HG03159 (cell line): ENCODE results near the gene FAM171A1.

Experiments
- ATAC-seq: cut with Tn5 transposase; IDR thresholded peaks from one replicate; pipeline ENCODE4 v1.9.1; 2021; ENCODE audit warnings: mild to moderate bottlenecking, moderate library complexity; ENCODE audit not compliant: unreplicated experiment

Gene FAM171A1

DNA sequence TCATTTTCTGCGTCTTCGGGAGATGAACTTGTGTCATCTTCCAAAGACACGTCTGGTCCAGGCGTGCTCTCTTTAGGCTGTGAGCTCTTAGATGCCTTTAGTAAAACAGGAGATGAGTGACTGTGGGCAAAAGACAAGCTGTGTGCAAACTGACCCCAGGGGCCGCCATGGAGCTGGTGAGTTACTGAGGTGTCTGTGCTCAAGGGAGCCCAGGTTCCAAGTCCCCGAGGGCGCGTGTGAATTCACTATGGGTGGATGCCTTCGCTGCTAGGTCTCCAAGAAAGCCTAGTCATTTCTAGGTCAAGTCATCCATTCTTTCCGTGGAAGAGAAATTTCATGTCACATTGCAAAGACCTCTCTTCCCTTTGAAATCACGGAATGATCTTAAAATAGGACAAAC is 118.7 kb downstream of the FAM171A1 start:
- ATAC-seq = no peak

- ATAC-seq = no peak
Observed at GRCh38 chr10:15251791-15252380, 119.2 kb downstream of the FAM171A1 start.

DNA sequence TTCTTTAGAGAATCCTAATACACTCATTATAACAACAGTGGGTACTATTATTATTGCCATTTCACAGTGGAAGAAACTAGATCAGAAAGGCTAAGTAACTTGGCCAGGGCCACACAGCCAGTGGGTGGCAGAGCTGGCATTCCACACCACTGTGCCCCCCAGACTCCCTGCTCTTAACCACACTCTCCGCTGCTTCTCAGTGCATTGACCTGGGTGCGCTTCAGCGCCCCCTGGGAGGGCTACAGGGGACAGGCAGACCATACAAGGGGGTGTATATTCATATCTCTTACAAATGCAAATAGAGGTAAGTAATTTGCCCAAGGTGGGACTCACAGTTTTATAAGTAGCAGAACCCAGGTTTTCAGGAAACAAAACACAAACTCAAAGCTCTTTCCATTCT is 125.6 kb downstream of the FAM171A1 start:
- ATAC-seq = no peak

DNA sequence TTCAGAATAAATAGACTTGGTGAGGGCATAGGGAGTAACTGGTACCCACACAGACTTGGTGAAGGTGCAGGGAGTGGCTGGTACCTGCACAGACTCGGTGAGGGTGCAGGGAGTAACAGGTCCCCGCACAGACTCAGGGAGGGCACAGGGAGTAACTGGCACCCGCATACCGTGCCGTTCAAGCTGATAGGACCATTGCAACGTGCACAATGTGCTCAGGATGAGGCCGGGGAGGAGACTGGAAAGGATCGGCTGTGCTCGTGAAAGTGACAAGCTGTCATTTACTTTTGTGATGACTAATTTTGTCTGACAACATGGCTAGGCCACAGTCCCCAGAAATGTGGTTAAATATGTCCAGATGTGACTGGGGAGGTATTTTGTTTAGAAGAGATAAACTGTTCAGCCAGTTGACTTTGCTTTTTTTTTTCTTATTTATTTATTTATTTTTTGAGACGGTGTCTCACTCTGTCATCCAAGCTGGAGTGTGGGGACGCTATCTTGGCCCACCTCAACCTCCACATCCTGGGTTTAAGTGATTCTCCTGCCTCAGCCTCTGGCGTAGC is 126.4 kb downstream of the FAM171A1 start:
- ATAC-seq = no peak

- no peak for ATAC-seq
Observed at GRCh38 chr10:15242261-15242840, 128.7 kb downstream of the FAM171A1 start.

GRCh38 chr10:15241306-15241705 is 129.8 kb downstream of the FAM171A1 start:
- no peak for ATAC-seq

- no peak for ATAC-seq
Observed at GRCh38 chr10:15238555-15239335, 132.3 kb downstream of the FAM171A1 start.

- ATAC-seq = no peak
Observed at GRCh38 chr10:15237351-15237750, 133.7 kb downstream of the FAM171A1 start.

DNA sequence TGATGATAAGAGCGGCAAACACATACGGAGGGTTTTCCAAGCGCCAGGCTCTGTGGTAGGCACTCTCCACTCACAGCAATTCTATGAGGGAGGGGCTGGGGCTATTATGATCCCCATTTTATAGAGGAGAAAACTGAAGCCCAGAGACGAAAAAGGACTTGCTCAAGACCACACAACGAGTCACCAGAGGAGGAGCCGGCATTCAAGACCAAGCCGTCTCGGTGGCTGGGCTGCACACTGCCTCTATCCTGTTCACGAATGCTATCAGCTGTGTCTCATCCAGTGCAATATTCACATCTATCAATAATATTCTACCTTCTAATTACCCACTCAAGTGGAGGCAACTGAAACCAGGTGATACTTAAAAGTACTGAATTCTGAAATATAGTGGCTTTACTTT is 134.7 kb downstream of the FAM171A1 start:
- no peak for ATAC-seq

- no peak for ATAC-seq
Observed at GRCh38 chr10:15232279-15232678, 138.8 kb downstream of the FAM171A1 start.

GRCh38 chr10:15231426-15231825 is 139.7 kb downstream of the FAM171A1 start:
- no peak for ATAC-seq

DNA sequence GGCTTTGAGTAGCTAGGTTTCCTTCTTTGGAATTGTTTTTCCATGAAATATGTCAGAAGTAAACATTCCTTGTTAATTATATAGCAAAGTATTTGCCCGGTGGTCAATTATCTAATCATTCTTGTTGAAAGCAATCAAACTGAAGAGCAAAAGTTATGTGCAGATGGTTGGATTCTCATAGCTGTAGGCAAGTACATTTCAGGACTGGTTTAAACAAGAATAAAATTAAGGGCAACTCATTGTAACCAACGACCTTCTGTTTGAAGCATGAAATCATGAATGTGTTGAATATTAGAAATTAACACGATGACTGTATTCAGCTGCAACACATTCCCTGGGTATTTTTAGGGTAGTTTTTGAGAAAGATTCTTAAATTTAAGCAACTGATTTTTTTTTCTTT is 140.8 kb downstream of the FAM171A1 start:
- no peak for ATAC-seq

DNA sequence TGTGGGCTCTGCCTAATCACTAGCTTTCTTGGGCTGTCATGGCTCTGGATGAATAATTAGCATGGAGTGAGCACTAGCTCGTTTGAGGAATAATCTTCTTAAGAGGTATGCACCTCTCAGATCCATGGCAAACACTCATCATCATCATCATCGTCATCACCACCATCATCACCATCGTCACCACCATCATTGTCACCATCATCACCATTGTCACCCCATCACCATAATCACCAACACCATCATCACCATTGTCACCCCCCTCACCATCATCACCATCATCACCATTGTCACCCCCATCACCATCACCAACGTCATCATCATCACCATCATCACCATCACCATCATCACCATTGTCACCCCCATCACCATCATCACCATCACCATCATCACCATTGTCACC is 141.8 kb downstream of the FAM171A1 start:
- ATAC-seq = no peak

GRCh38 chr10:15228426-15228825 is 142.7 kb downstream of the FAM171A1 start:
- ATAC-seq = no peak

- ATAC-seq = no peak
Observed at GRCh38 chr10:15227611-15228372, 143.3 kb downstream of the FAM171A1 start.

- ATAC-seq = no peak
Observed at GRCh38 chr10:15225511-15225910, 145.6 kb downstream of the FAM171A1 start.

- ATAC-seq = no peak
Observed at GRCh38 chr10:15224948-15225347, 146.1 kb downstream of the FAM171A1 start.

- no peak for ATAC-seq
Observed at GRCh38 chr10:15223174-15223573, 147.9 kb downstream of the FAM171A1 start.

DNA sequence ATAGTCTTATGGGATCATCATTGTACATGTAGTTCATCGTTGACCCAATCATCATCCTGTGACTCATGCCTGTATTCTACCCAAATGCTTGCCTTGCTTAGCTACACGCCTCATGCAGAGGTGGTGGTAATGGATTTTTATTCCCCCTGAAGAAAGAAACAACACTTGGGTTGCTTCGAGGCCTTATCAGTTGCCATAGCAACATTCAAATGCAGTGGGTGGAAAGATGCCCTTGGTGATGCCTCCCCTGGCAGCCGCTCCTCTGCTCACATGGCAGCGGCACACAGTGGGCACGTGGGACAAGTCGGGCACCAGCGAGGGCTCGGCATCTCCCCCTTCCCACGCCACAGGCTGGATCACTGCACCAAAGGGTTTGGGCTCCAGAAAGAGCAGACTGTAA is 148.6 kb downstream of the FAM171A1 start:
- no peak for ATAC-seq

DNA sequence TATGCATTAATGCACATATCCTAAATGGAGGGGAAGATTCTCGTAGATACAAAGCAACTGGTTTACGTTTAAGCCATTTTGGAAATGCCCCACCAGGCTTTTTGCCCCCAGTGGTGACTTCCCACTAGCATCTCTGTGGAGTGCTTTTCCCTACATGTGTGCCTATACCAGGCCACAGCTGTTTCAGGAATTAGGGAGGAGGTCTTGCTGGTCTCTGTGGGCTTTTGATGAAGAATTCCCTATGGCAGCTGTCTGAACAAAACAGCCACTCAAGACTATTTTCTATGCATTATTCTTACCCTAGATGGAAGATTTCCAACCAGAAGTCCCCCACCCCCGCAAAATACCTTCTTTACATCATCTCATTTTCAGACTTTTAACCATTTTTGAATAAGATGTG is 150.6 kb downstream of the FAM171A1 start:
- ATAC-seq = no peak

DNA sequence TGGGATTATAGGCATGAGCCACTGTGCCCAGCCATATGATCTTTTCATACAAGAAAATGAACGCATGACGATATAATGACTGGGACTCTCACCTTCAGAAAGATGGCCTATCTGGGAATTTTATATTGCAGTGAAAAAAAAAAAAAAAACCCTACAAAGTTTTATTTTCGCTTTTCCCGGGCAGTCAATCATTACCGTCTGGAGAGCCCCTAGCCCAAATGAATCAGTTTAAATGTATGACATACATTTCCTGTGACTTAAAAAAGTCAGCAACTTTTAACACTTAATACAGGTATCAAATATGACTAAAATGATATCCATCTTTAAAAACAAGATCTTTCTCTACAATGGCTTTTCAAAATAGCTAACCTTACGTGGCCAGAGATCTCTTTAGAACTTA is 154.4 kb downstream of the FAM171A1 start:
- ATAC-seq = no peak
